Caco-2 (cell line): ENCODE measurements around the gene CCT7. TPM values are rescaled to one million over a fixed set of nuclear protein-coding genes. Genes with fewer than 3 reads are reported as not detected.

Source experiments
- BruUV-seq: library from RNA; stranded (reverse); fragments of 400-500 nt; replicated peaks from 2 replicates; lab custom pipeline; 2021; lab: Mats Ljungman, UMichigan
- CTCF ChIA-PET: fragments of 300-600 bp; sonication (Branson Sonifier 250); formaldehyde crosslinking; loops from one replicate; lab custom pipeline; 2022; ENCODE audit warnings: antibody characterized with exemption; lab: Charles Lee
- POLR2A ChIA-PET: fragments of 300-600 bp; sonication (Branson Sonifier 250); formaldehyde crosslinking; loops from one replicate; lab custom pipeline; 2022; ENCODE audit warnings: antibody characterized with exemption; lab: Charles Lee
- DNase-seq, 2 experiments: peaks; one replicate each; pipeline versions ENCODE4 v3.0.0 to v3.0.0-alpha.2; 2020 to 2022
- H3K27me3 ChIP-seq: replicated peaks from 2 replicates; pipeline ENCODE4 v1.6.0; 2011; ENCODE audit warnings: low read length; ENCODE audit not compliant: control insufficient read depth, insufficient read depth
- H3K36me3 ChIP-seq: 2 replicates; pipeline ENCODE4 v1.5.1; 2011; ENCODE audit warnings: low read length; ENCODE audit not compliant: control insufficient read depth, insufficient read depth
- H3K4me1 ChIP-seq: fragments of 250-450 bp; sonication (Bioruptor Pico); 2 replicates; pipeline ENCODE4 v1.5.1; 2020; ENCODE audit warnings: mild to moderate bottlenecking
- H3K4me3 ChIP-seq: 2 replicates; pipeline ENCODE4 v1.5.1; 2011; ENCODE audit warnings: low read depth, mild to moderate bottlenecking, control low read depth, low read length
- H3K9me3 ChIP-seq: fragments of 250-450 bp; sonication (Bioruptor Pico); 2 replicates; pipeline ENCODE4 v1.5.1; 2020; ENCODE audit warnings: mild to moderate bottlenecking, moderate library complexity
- H3K27ac Mint-ChIP-seq: one replicate; pipeline ENCODE4 v1.8.0; 2022; ENCODE audit warnings: mixed read lengths; ENCODE audit not compliant: unreplicated experiment
- H3K27me3 Mint-ChIP-seq: one replicate; pipeline ENCODE4 v1.8.0; 2022; ENCODE audit warnings: mixed read lengths; ENCODE audit not compliant: insufficient read depth, unreplicated experiment
- H3K36me3 Mint-ChIP-seq: one replicate; pipeline ENCODE4 v1.8.0; 2022; ENCODE audit warnings: mild to moderate bottlenecking, mixed read lengths; ENCODE audit not compliant: insufficient read depth, unreplicated experiment
- H3K4me1 Mint-ChIP-seq: one replicate; pipeline ENCODE4 v1.8.0; 2022; ENCODE audit warnings: low read depth, mixed read lengths; ENCODE audit not compliant: unreplicated experiment
- H3K4me3 Mint-ChIP-seq: one replicate; pipeline ENCODE4 v1.8.0; 2022; ENCODE audit warnings: mild to moderate bottlenecking, moderate library complexity, mixed read lengths; ENCODE audit not compliant: unreplicated experiment
- H3K9me3 Mint-ChIP-seq: one replicate; pipeline ENCODE4 v1.8.0; 2022; ENCODE audit warnings: mixed read lengths; ENCODE audit not compliant: unreplicated experiment
- intact Hi-C: fragments of 100-400 bp; cut with micrococcal nuclease; formaldehyde crosslinking; loops from one replicate; pipeline ENCODE4 v1.10.0; 2022; ENCODE audit not compliant: unreplicated experiment
- total RNA-seq: library from RNA; stranded (reverse); gene quantifications from 2 replicates; pipeline ENCODE4 v1.2.3, GENCODE V29; 2022
- TF ChIP-seq, protein P1 (sequence below), 2 experiments: fragments of 200-600 bp in 1 of 2; IDR thresholded peaks; 1 replicate in 1 of 2; 2 replicates in 1 of 2; pipeline versions ENCODE4 v1.5.1 to v1.8.0; 2011 to 2022; ENCODE audit warnings: antibody characterized with exemption in 1 of 2, control low read depth in 1 of 2, inconsistent platforms in 1 of 2, low read depth in 1 of 2, low read length in 1 of 2, mild to moderate bottlenecking in 1 of 2, moderate library complexity in 1 of 2; ENCODE audit not compliant: insufficient read depth in 1 of 2, severe bottlenecking in 1 of 2, unreplicated experiment in 1 of 2

The CCT7 gene
- total RNA-seq, 1 experiment from 2014 or later, result 450 TPM

DNA sequence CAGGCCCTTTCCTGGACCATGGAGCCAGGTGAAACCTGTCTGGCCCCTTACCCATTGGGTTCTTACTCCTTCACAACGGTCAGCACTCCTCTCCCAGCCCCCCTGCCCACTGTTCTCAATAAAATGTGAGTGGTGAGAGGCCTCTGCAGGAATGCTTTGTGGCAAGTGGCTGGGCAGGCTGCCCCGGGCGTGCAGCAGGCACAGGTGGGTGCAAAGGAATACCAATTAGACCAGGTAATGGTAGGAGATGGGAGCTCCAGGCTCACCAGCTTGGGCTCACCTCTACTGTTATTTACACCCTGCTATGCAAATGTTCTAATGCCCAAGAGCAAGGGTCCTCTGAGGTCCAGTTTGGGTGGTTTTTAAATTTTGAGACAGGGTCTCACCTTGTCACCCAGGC, 7.0 kb upstream of the CCT7 start:
- no peaks in the 10 kb centered on the region for H3K4me1 Mint-ChIP-seq
- TF ChIP-seq, protein P1, sequence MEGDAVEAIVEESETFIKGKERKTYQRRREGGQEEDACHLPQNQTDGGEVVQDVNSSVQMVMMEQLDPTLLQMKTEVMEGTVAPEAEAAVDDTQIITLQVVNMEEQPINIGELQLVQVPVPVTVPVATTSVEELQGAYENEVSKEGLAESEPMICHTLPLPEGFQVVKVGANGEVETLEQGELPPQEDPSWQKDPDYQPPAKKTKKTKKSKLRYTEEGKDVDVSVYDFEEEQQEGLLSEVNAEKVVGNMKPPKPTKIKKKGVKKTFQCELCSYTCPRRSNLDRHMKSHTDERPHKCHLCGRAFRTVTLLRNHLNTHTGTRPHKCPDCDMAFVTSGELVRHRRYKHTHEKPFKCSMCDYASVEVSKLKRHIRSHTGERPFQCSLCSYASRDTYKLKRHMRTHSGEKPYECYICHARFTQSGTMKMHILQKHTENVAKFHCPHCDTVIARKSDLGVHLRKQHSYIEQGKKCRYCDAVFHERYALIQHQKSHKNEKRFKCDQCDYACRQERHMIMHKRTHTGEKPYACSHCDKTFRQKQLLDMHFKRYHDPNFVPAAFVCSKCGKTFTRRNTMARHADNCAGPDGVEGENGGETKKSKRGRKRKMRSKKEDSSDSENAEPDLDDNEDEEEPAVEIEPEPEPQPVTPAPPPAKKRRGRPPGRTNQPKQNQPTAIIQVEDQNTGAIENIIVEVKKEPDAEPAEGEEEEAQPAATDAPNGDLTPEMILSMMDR (IDR thresholded peaks at IDR 0.05; ENCODE audit: insufficient read depth in 1 of 2, low read depth in 1 of 2, low read length in 1 of 2, severe bottlenecking in 1 of 2, unreplicated experiment in 1 of 2), result no peak
- no peaks in the 10 kb centered on the region for H3K9me3 Mint-ChIP-seq
- intact Hi-C loops, result no loop called here
- H3K36me3 ChIP-seq, result no peaks in the 10 kb centered on the region; the same call in 1 of the 2 replicates
- no peaks in the 10 kb centered on the region for H3K27me3 ChIP-seq
- BruUV-seq, result no TSS peak
- no peak overlapping the region for H3K4me3 ChIP-seq
- peaks cover 28% of the 10 kb centered on the region for H3K36me3 Mint-ChIP-seq
- H3K9me3 ChIP-seq, result no peaks in the 10 kb centered on the region
- no peak overlapping the region for H3K27ac Mint-ChIP-seq
- no peak for DNase-seq
- H3K4me3 Mint-ChIP-seq, result no peak overlapping the region
- no peaks in the 10 kb centered on the region for H3K27me3 Mint-ChIP-seq
- POLR2A ChIA-PET, result no interaction called here
- CTCF ChIA-PET, result no interaction called here
- H3K4me1 ChIP-seq, result no peaks in the 10 kb centered on the region

DNA sequence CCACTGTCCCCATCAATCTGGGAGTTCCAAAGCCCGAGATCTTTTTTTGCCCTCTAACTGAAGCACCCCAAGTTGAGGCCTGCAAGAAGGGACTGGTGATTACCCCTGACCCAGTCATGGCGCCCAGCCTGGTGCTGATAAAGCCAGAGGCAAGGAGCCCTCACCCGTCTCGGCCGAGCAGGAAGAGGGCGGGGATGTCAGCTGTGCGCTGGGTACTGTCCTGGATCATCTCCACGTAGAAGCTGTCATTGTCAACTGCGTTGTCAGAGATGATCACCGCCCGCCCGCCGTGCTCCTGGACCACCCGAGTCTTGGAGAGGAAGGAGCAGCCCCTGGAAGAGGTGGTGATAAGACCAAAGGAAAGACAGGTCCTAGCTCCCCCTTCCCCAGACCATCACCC, 5.5 kb upstream of the CCT7 start:
- Histone ChIP-seq H3K4me1 (no peaks in the 10 kb centered on the region), H3K9me3 (no peaks in the 10 kb centered on the region), H3K27me3 (no peaks in the 10 kb centered on the region), H3K36me3 (no peaks in the 10 kb centered on the region), H3K4me3 (no peak overlapping the region)
- Mint-ChIP-seq H3K36me3 (peaks cover 28% of the 10 kb centered on the region), H3K27ac (no peak overlapping the region), H3K9me3 (no peaks in the 10 kb centered on the region), H3K4me1 (no peaks in the 10 kb centered on the region), H3K27me3 (no peaks in the 10 kb centered on the region), H3K4me3 (no peak overlapping the region)
- POLR2A ChIA-PET, result interaction anchor here (0.7 kb wide), 1 partner anchor 37 kb away, joined by 3 read pairs; no protein-coding TSS in a partner anchor
- TF ChIP-seq, protein P1 (IDR thresholded peaks at IDR 0.05; ENCODE audit: insufficient read depth in 1 of 2, low read depth in 1 of 2, low read length in 1 of 2, severe bottlenecking in 1 of 2, unreplicated experiment in 1 of 2), result no peak
- intact Hi-C loops, result no loop called here
- no peak for DNase-seq
- no TSS peak for BruUV-seq
- CTCF ChIA-PET, result interaction anchor here (0.8 kb wide), 1 partner anchor 37 kb away, joined by 4 read pairs; no protein-coding TSS in a partner anchor

DNA sequence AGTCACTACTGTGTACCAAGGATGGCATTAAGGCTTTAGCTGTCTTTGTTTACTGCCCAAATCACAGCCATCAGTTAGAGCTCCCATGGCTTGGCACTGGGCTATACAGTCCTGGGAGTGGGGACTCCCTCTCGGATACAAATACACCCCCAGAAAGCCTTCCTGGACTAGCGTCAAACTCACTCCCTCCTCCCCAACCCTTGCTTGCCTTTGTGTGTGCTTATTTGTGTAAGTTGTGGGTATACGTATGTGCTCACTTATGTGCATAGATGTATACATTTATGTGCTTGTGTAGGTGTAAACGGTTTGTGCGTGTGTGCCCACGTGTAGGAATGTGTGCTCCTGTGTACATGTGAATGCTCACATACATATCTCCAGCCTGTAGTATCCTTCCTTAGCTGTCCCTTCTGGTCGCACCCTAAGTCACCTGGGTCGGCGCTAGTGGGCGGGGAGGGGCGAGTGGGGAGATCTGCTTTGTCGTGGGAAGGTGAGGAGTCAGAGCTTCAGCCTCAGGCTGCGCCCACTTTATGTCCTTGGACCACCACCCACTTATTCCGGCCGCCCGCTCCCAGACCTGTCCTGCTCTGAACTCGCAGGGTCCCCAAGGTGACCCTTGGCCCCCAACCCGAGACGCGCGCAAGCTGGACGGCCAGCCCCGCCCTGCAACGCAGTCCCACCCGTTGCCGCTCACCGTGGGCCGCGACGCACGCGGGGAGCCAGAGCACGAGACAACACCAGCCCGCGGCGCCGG, 1.5 kb upstream of the CCT7 start:
- Mint-ChIP-seq H3K4me3 (peak overlapping the region; percentile 91), H3K27me3 (no peaks in the 10 kb centered on the region), H3K27ac (peak overlapping the region; percentile 98), H3K4me1 (peaks cover 20% of the 10 kb centered on the region), H3K9me3 (no peaks in the 10 kb centered on the region), H3K36me3 (peaks cover 51% of the 10 kb centered on the region)
- CTCF ChIA-PET, result interaction anchor here (0.5 to 3.2 kb wide), 12 partner anchors 18 to 340 kb away, joined by 3 to 22 read pairs (median 4); no protein-coding TSS in a partner anchor
- Histone ChIP-seq H3K4me3 (peak overlapping the region; percentile 65), H3K4me1 (peaks cover 7% of the 10 kb centered on the region; the same call in 1 of the 2 replicates), H3K36me3 (no peaks in the 10 kb centered on the region), H3K9me3 (no peaks in the 10 kb centered on the region), H3K27me3 (no peaks in the 10 kb centered on the region)
- intact Hi-C loops, result no loop called here
- POLR2A ChIA-PET, result interaction anchor here (0.6 to 2.4 kb wide), 7 partner anchors 17 to 888 kb away, joined by 4 to 15 read pairs (median 5); partner anchors contain the start of gene ALMS1
- TF ChIP-seq, protein P1 (IDR thresholded peaks at IDR 0.05; ENCODE audit: insufficient read depth in 1 of 2, low read depth in 1 of 2, low read length in 1 of 2, severe bottlenecking in 1 of 2, unreplicated experiment in 1 of 2), result peak in 1 of 2 experiments; percentile 13
- TSS peak; percentile 52 for BruUV-seq
- DNase-seq, result peak; percentile 64 to 66
